Sigmoid colon (tissue), 7 donors: ENCODE measurements around the gene APEX1. TPM values are rescaled to one million over a fixed set of nuclear protein-coding genes. Genes with fewer than 3 reads are reported as not detected.

Source experiments
- DNase-seq: peaks from one replicate; pipeline ENCODE4 v3.0.0-alpha.2; 2019
- H3K27ac ChIP-seq, 4 donors: fragments of 200-600 bp; sonication (generic); one replicate each; pipeline ENCODE4 v1.5.1; 2016 to 2019; ENCODE audit warnings: mild to moderate bottlenecking in 1 of 4
- H3K27me3 ChIP-seq, 3 donors: fragments of 200-600 bp; sonication (generic); one replicate each; pipeline ENCODE4 v1.5.1; 2019; ENCODE audit warnings: mild to moderate bottlenecking in 1 of 3
- H3K36me3 ChIP-seq, 4 donors: fragments of 200-600 bp; sonication (generic); one replicate each; pipeline ENCODE4 v1.5.1; 2016 to 2019
- H3K4me1 ChIP-seq, 4 donors: fragments of 200-600 bp; sonication (generic); one replicate each; pipeline ENCODE4 v1.5.1; 2017 to 2019
- H3K4me3 ChIP-seq, 4 donors: fragments of 200-600 bp; sonication (generic); one replicate each; pipeline ENCODE4 v1.5.1; 2017 to 2019; ENCODE audit warnings: mild to moderate bottlenecking in 2 of 4, moderate library complexity in 1 of 4
- H3K9me3 ChIP-seq, 4 donors: fragments of 200-600 bp in 3 of 4; sonication (generic) in 3 of 4; one replicate each; pipeline versions ENCODE4 v1.5.1 to v1.6.1; 2013 to 2019
- EP300 ChIP-seq, 4 donors: sonication (generic); formaldehyde crosslinking; IDR thresholded peaks; one replicate each; pipeline ENCODE4 v1.6.1; 2017; ENCODE audit warnings: antibody characterized with exemption in 4 of 4
- POLR2A ChIP-seq, 2 donors: fragments of 450-650 bp; IDR thresholded peaks; one replicate each; pipeline ENCODE4 v1.6.1; 2016; ENCODE audit warnings: antibody characterized with exemption in 2 of 2, mild to moderate bottlenecking in 2 of 2, moderate library complexity in 2 of 2
- POLR2AphosphoS5 ChIP-seq, 4 donors: sonication (generic); formaldehyde crosslinking; IDR thresholded peaks; one replicate each; pipeline ENCODE4 v1.6.1; 2017; ENCODE audit warnings: antibody characterized with exemption in 4 of 4
- WGBS, 2 donors: extraction: QIAGEN DNeasy Blood & Tissue Kit; methylation state at CpG; one replicate each; pipeline ENCODE4 v1.1.7; 2013; 5-methylcytosine and 5-hydroxymethylcytosine counted together
- intact Hi-C: fragments of 100-400 bp; cut with DNase I; formaldehyde crosslinking; loops from one replicate; pipeline ENCODE4 v1.15.1; 2023
- polyA plus RNA-seq, 3 donors: library from polyadenylated mRNA; stranded (reverse); fragments of 200-250 nt; gene quantifications; one replicate each; pipeline ENCODE4 v1.2.3, GENCODE V29; 2013
- total RNA-seq, 4 donors: library from RNA; depleted of rRNA; stranded (reverse); fragments of >200 nt; gene quantifications; one replicate each; pipeline ENCODE4 v1.1.0, GENCODE V29; 2016
- TF ChIP-seq, protein P1 (sequence below), 4 experiments: fragments of 450-650 bp in 3 of 4; fragments of 200-600 bp in 1 of 4; IDR thresholded peaks; one replicate each; pipeline ENCODE4 v1.5.1; 2016 to 2019; ENCODE audit warnings: antibody characterized with exemption in 4 of 4, mild to moderate bottlenecking in 3 of 4, moderate library complexity in 2 of 4
- donor health status: healthy with polysubstance abuse.
- donor health status: Bipolar disorder and iron deficiency.
- donor health status: healthy.

The APEX1 gene
- total and polyA plus RNA-seq, 7 donors: 84.4 to 181 (median 146) TPM

DNA sequence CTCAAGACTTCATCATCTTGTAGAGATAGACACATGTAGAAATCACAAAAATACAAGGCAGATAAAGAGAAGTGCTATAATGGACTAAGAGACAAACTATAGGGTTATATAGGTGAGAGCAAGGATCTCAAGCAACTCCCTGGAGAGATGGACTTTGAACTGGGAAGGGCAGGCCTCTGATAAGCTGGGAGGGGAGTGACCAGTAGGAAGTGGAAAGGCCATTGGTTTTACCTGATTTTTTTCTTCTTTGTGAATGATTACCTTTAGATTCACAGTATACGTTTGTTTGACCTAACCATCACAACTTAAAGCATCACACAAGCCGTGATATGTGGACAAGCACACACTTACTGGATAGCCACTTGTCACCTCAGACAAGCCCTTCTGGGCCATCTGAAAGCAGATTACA lies 36.5 kb upstream of the APEX1 start:
- intact Hi-C loops: no loop called here
- WGBS, 2 donors: 19 to 75% methylated on average over 2 of the region's 2 CpGs

DNA sequence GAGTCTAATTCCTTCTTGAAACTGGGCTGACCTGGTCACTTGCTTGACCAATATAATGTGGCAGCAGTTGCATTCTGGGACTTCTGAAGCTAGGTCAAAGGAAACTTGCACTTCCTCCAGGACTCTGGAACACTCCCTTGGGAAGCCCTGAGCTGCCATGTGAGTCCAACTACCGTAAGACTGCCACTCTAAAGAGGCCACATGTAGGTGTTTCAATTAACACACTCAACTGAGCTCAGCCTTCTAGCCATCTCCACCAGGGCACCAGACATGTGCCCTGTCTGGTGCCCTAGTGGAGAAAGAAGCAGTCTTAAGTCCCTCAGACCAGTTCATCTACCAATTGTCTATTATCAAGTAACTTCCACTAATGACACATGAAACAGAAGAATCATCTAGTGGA lies 35.6 kb upstream of the APEX1 start:
- 35 to 47% methylated on average over 1 of the region's 1 CpG for WGBS, 2 donors
- Histone ChIP-seq H3K4me3 (no peak overlapping the region), H3K27ac (no peak overlapping the region), H3K36me3 (no peaks in the 10 kb centered on the region), H3K4me1 (no peaks in the 10 kb centered on the region), H3K27me3 (no peaks in the 10 kb centered on the region), H3K9me3 (no peaks in the 10 kb centered on the region)
- intact Hi-C loops: no loop called here
- no peak for TF ChIP-seq POLR2AphosphoS5 (IDR thresholded peaks at IDR 0.05)
- no peak for TF ChIP-seq EP300 (IDR thresholded peaks at IDR 0.05)
- TF ChIP-seq, protein P1, sequence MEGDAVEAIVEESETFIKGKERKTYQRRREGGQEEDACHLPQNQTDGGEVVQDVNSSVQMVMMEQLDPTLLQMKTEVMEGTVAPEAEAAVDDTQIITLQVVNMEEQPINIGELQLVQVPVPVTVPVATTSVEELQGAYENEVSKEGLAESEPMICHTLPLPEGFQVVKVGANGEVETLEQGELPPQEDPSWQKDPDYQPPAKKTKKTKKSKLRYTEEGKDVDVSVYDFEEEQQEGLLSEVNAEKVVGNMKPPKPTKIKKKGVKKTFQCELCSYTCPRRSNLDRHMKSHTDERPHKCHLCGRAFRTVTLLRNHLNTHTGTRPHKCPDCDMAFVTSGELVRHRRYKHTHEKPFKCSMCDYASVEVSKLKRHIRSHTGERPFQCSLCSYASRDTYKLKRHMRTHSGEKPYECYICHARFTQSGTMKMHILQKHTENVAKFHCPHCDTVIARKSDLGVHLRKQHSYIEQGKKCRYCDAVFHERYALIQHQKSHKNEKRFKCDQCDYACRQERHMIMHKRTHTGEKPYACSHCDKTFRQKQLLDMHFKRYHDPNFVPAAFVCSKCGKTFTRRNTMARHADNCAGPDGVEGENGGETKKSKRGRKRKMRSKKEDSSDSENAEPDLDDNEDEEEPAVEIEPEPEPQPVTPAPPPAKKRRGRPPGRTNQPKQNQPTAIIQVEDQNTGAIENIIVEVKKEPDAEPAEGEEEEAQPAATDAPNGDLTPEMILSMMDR (IDR thresholded peaks at IDR 0.05): no peak
- TF ChIP-seq POLR2A (IDR thresholded peaks at IDR 0.05): no peak
- no peak for DNase-seq

More for the DNA sequence above, 36.5 kb upstream of the APEX1 start:
- no peak for TF ChIP-seq POLR2AphosphoS5 (IDR thresholded peaks at IDR 0.05)
- TF ChIP-seq, protein P1 (IDR thresholded peaks at IDR 0.05): no peak
- TF ChIP-seq EP300 (IDR thresholded peaks at IDR 0.05): no peak
- TF ChIP-seq POLR2A (IDR thresholded peaks at IDR 0.05): peak in 1 of 2 donors; percentile 54
- H3K27me3 ChIP-seq: no peaks in the 10 kb centered on the region
- peaks cover 0 to 5% (median 2%) of the 10 kb centered on the region in 4 donors for H3K4me1 ChIP-seq
- no peaks in the 10 kb centered on the region for H3K9me3 ChIP-seq
- no peak for DNase-seq
- no peak overlapping the region for H3K4me3 ChIP-seq
- no peaks in the 10 kb centered on the region for H3K36me3 ChIP-seq
- no peak overlapping the region for H3K27ac ChIP-seq

DNA sequence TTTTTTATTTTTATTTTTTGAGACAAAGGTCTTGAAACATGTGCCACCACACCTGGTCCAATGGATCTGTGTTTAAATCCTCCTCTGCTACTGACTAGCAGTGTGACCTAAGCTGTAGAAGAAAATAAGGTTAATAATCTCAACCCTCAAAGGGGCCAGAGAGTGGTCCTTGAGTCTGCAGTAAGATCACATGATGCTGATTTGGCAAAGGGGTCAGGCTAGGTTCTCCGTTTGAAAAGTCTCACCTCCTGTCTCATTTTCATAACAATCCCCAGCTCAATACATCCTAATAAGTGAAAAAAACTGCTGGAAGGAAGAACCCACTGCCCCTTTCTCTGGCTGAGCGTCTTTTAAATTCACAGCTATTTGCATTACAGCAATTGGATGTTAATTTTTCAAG lies 33.8 kb upstream of the APEX1 start:
- 67 to 78% methylated on average over 2 of the region's 2 CpGs for WGBS, 2 donors
- TF ChIP-seq, protein P1 (IDR thresholded peaks at IDR 0.05): no peak
- TF ChIP-seq POLR2A (IDR thresholded peaks at IDR 0.05) (no peak), EP300 (IDR thresholded peaks at IDR 0.05) (no peak), POLR2AphosphoS5 (IDR thresholded peaks at IDR 0.05) (no peak)

DNA sequence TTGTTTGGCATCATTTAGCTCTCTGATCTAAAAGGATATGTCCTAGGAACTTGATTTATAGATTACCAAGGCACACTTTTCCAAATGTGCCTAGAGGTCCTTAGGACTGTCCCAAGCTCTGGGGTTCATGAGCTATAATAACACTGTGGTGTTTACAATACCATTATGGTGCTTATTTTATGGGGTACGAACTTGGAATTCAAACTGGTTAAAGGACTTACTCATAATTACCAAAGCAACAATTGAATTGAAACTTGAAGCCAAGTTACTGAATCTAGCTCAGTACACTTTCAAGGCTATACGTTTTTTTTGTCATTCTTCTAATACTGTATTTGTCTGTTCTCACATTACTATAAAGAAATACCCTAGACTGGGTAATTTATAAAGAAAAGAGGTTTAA lies 32.1 kb upstream of the APEX1 start:
- Histone ChIP-seq H3K4me3 (no peak overlapping the region), H3K36me3 (no peaks in the 10 kb centered on the region), H3K27me3 (no peaks in the 10 kb centered on the region), H3K9me3 (no peaks in the 10 kb centered on the region), H3K27ac (no peak overlapping the region), H3K4me1 (no peaks in the 10 kb centered on the region)
- intact Hi-C loops: no loop called here
- WGBS, 2 donors: 28 to 45% methylated on average over 2 of the region's 2 CpGs
- TF ChIP-seq POLR2A (IDR thresholded peaks at IDR 0.05) (no peak), EP300 (IDR thresholded peaks at IDR 0.05) (no peak)
- DNase-seq: no peak

More for the DNA sequence above, 33.8 kb upstream of the APEX1 start:
- H3K27ac ChIP-seq: no peak overlapping the region
- no peaks in the 10 kb centered on the region for H3K36me3 ChIP-seq
- H3K4me1 ChIP-seq: no peaks in the 10 kb centered on the region
- H3K9me3 ChIP-seq: no peaks in the 10 kb centered on the region
- no peaks in the 10 kb centered on the region for H3K27me3 ChIP-seq
- intact Hi-C loops: no loop called here
- no peak for DNase-seq
- no peak overlapping the region for H3K4me3 ChIP-seq

DNA sequence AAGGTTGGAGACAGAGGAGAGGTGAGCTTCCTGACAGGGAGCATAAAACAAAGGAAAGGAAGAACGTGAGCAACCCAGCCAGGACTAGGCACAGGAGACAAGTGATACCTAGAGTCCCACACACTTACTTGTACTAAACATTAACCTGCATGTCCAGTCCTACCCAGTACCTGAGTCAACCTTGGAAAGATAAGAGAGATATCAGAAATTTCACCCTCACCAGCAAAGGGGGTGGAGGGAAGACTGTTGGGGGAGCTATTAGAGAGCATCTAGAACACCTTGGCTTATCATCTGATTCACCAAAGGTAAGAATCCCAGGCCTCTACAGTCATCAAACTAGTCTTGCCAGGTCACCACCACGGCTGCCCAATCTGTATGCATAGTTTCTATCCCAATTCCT lies 30.2 kb upstream of the APEX1 start:
- intact Hi-C loops: no loop called here
- DNase-seq: no peak
- Histone ChIP-seq H3K4me1 (no peaks in the 10 kb centered on the region), H3K27me3 (no peaks in the 10 kb centered on the region), H3K4me3 (no peak overlapping the region), H3K36me3 (no peaks in the 10 kb centered on the region), H3K9me3 (no peaks in the 10 kb centered on the region), H3K27ac (no peak overlapping the region)
- 34 to 70% methylated on average over 2 of the region's 2 CpGs for WGBS, 2 donors
- no peak for TF ChIP-seq EP300 (IDR thresholded peaks at IDR 0.05)
- TF ChIP-seq POLR2A (IDR thresholded peaks at IDR 0.05): no peak
- TF ChIP-seq POLR2AphosphoS5 (IDR thresholded peaks at IDR 0.05): no peak
- TF ChIP-seq, protein P1 (IDR thresholded peaks at IDR 0.05): no peak
